K562 (cell line): ENCODE results near the gene FGF9. TPM values are rescaled to one million over a fixed set of nuclear protein-coding genes. Genes with fewer than 3 reads are reported as not detected.

ENCODE experiments used
- ATAC-seq: fragments of 200-7000 bp; cut with Tn5 transposase; 3 replicates; pipeline ENCODE4 v1.9.1; 2020; ENCODE audit warnings: moderate library complexity
- BruUV-seq: library from RNA; stranded (reverse); fragments of 400-500 nt; replicated peaks from 2 replicates; lab custom pipeline; 2021; lab: Mats Ljungman, UMichigan
- CTCF ChIA-PET: fragments of 300-600 bp; formaldehyde crosslinking; extraction: SDS; loops from one replicate; lab custom pipeline; 2021; ENCODE audit warnings: low intra/inter-chr PET ratio; lab: Yijun Ruan, JAX
- POLR2A ChIA-PET: fragments of 300-600, 350-650 bp; sonication (Branson Sonifier 250); formaldehyde crosslinking; extraction: SDS; loops from one replicate; lab custom pipeline; 2021; ENCODE audit warnings: antibody characterized with exemption, inconsistent platforms; lab: Yijun Ruan, JAX
- DNase-seq, 4 experiments: peaks; one replicate each; pipeline versions ENCODE4 v3.0.0 to v3.0.0-alpha.2; 2011 to 2018; ENCODE audit warnings: low spot score in 3 of 4, mixed read lengths in 3 of 4; ENCODE audit errors: extremely low read depth in 1 of 4
- FAIRE-seq: peaks from 2 replicates; lab custom pipeline; 2011; peaks lifted over from hg19 to GRCh38; lab: Jason Lieb, UNC
- H2AFZ ChIP-seq: 2 replicates; pipeline ENCODE4 v1.6.0; 2011; ENCODE audit warnings: low read depth, low read length, control low read depth, inconsistent platforms
- H3K27ac ChIP-seq: fragments of 200-600 bp; 3 replicates; pipeline ENCODE4 v1.8.0; 2011; ENCODE audit warnings: low read depth, mild to moderate bottlenecking, control low read depth, inconsistent platforms, low read length, moderate library complexity, mixed read lengths; ENCODE audit errors: extremely low read depth
- H3K27me3 ChIP-seq, 2 experiments: fragments of 300-600 bp in 1 of 2; 2 replicates in 1 of 2; 3 replicates in 1 of 2; pipeline versions ENCODE4 v1.6.0 to v1.8.0; 2011; ENCODE audit warnings: inconsistent platforms in 2 of 2, low read length in 2 of 2, mild to moderate bottlenecking in 1 of 2, mixed read lengths in 1 of 2, moderate library complexity in 1 of 2; ENCODE audit not compliant: control insufficient read depth in 2 of 2, insufficient read depth in 2 of 2
- H3K36me3 ChIP-seq: fragments of 300-600 bp; 3 replicates; pipeline ENCODE4 v1.8.0; 2011; ENCODE audit warnings: mild to moderate bottlenecking, low read length, inconsistent platforms; ENCODE audit not compliant: control insufficient read depth, insufficient read depth
- H3K4me1 ChIP-seq, 2 experiments: fragments of 200-600 bp in 1 of 2; replicated peaks in 1 of 2; 2 replicates in 1 of 2; 3 replicates in 1 of 2; pipeline versions ENCODE4 v1.5.1 to v1.8.0; 2011; ENCODE audit warnings: inconsistent platforms in 2 of 2, low read length in 2 of 2, mild to moderate bottlenecking in 1 of 2, mixed read lengths in 1 of 2, moderate library complexity in 1 of 2; ENCODE audit not compliant: control insufficient read depth in 2 of 2, insufficient read depth in 2 of 2
- H3K4me2 ChIP-seq: 2 replicates; pipeline ENCODE4 v1.6.1; 2011; ENCODE audit warnings: low read length, control low read depth, inconsistent platforms, mixed read lengths; ENCODE audit not compliant: insufficient read depth
- H3K4me3 ChIP-seq: fragments of 200-600 bp; sonication (generic), shearing (Covaris generic); 2 replicates; pipeline ENCODE4 v1.5.1; 2016; ENCODE audit warnings: control low read depth, inconsistent platforms
- H3K79me2 ChIP-seq: fragments of 200-600 bp; 3 replicates; pipeline ENCODE4 v1.8.0; 2011; ENCODE audit warnings: low read length, inconsistent platforms; ENCODE audit not compliant: control insufficient read depth, insufficient read depth
- H3K9ac ChIP-seq, 2 experiments: 2 replicates each; pipeline versions ENCODE4 v1.6.0 to v1.6.1; 2011; ENCODE audit warnings: low read depth in 2 of 2, low read length in 2 of 2, control low read depth in 1 of 2, inconsistent platforms in 1 of 2, mild to moderate bottlenecking in 1 of 2, mixed read lengths in 1 of 2; ENCODE audit not compliant: insufficient read depth in 1 of 2
- H3K9me1 ChIP-seq: one replicate; pipeline ENCODE4 v1.6.0; 2011; ENCODE audit warnings: inconsistent platforms, mild to moderate bottlenecking, low read length, moderate library complexity; ENCODE audit not compliant: control insufficient read depth, insufficient read depth
- H3K9me3 ChIP-seq: replicated peaks from 2 replicates; pipeline ENCODE4 v1.5.1; 2011; ENCODE audit warnings: low read depth, low read length, inconsistent platforms; ENCODE audit not compliant: control insufficient read depth, insufficient read depth
- H4K20me1 ChIP-seq: replicated peaks from 2 replicates; pipeline ENCODE4 v1.6.1; 2011; ENCODE audit warnings: low read length, inconsistent platforms, mixed read lengths; ENCODE audit not compliant: control insufficient read depth, insufficient read depth
- ARID1B ChIP-seq: fragments of 450-650 bp; IDR thresholded peaks from 2 replicates; pipeline ENCODE4 v1.6.1; 2016; ENCODE audit warnings: antibody characterized with exemption, mild to moderate bottlenecking, inconsistent platforms
- MEIS2 ChIP-seq: fragments of 450-650 bp; IDR thresholded peaks from 2 replicates; pipeline ENCODE4 v1.6.1; 2014; ENCODE audit warnings: mild to moderate bottlenecking; ENCODE audit not compliant: partially characterized antibody
- NR3C1 ChIP-seq: sonication (generic); formaldehyde crosslinking; IDR thresholded peaks from 2 replicates; pipeline ENCODE4 v1.8.1; 2022; ENCODE audit warnings: missing genetic modification reagents
- ZNF57 ChIP-seq: fragments of 450-650 bp; formaldehyde crosslinking; IDR thresholded peaks from 2 replicates; pipeline ENCODE4 v1.4.0; 2020; ENCODE audit warnings: mild to moderate bottlenecking, moderate library complexity
- WGBS: fragments of 100-300 bp; shearing (Covaris generic); methylation state at CpG from one replicate; pipeline ENCODE4 v1.1.6; 2016; ENCODE audit warnings: low coverage, mixed read lengths; ENCODE audit not compliant: insufficient coverage; ENCODE audit errors: missing lambda C conversion rate; 5-methylcytosine and 5-hydroxymethylcytosine counted together
- in situ Hi-C: fragments of 300-500 bp; cut with MboI; formaldehyde crosslinking; loops from 4 replicates; pipeline ENCODE4 v1.15.0; 2018; ENCODE audit warnings: inconsistent platforms, mixed read lengths
- intact Hi-C: fragments of 100-400 bp; cut with micrococcal nuclease; formaldehyde crosslinking; loops from 2 replicates; pipeline ENCODE4 v1.14.2; 2022
- polyA plus RNA-seq, 8 experiments: library from polyadenylated mRNA; depleted of rRNA in 4 of 8; stranded (reverse) in 5 of 8; unstranded in 3 of 8; fragments of >200 nt; fragmentation: Nextera tagmentation in 2 of 8; fragmentation: Illumina TruSeq in 1 of 8; extraction: Ambion mirVana in 2 of 8; extraction: Trizol in 1 of 8; gene quantifications; 2 replicates each; pipeline versions ENCODE4 v1.2.1 to v1.2.3, GENCODE V29; 2011 to 2014; ENCODE audit warnings: inconsistent platforms in 1 of 8, missing spikeins in 1 of 8
- total RNA-seq, 7 experiments: library from RNA; depleted of rRNA in 6 of 7; stranded (reverse); fragments of >200 nt in 6 of 7; fragmentation: Illumina TruSeq in 2 of 7; extraction: Trizol in 2 of 7; gene quantifications; 2 replicates each; pipeline versions ENCODE4 v1.2.1 to v1.2.3, GENCODE V29; 2011 to 2021; ENCODE audit warnings: low replicate concordance in 1 of 7

The FGF9 gene
- total and polyA plus RNA-seq, 9 of the 15 experiments (the other 6 are each of a cell fraction or from before 2014, with no cell fraction given): not detected

GRCh38 chr13:21739771-21740170, 68.9 kb downstream of the FGF9 start:
- FAIRE-seq (no peak), DNase-seq (no peak), ATAC-seq (no peak)
- Histone ChIP-seq H2AFZ (no peak overlapping the region), H3K9ac (no peak overlapping the region), H3K79me2 (no peaks in the 10 kb centered on the region), H3K27ac (no peak overlapping the region), H3K4me1 (no peaks in the 10 kb centered on the region), H3K4me2 (no peak overlapping the region), H4K20me1 (no peaks in the 10 kb centered on the region)
- POLR2A ChIA-PET: no interaction called here
- BruUV-seq: no TSS peak
- intact Hi-C loops: no loop called here
- in situ Hi-C loops: no loop called here
- TF ChIP-seq MEIS2 (peak; percentile 14), ARID1B (no peak), ZNF57 (CRISPR knock-in tag) (no peak)
- TF ChIP-seq, all 486 proteins: peak for 1
- no peaks in the 10 kb centered on the region for H3K9me1 ChIP-seq
- H3K4me3 ChIP-seq: no peak overlapping the region
- CTCF ChIA-PET: no interaction called here
- no peaks in the 10 kb centered on the region for H3K9me3 ChIP-seq
- H3K36me3 ChIP-seq: no peaks in the 10 kb centered on the region
- 0% methylated on average over 8 of the region's 8 CpGs for WGBS
- peaks cover 0 to 9% of the 10 kb centered on the region in 2 experiments; a peak in 1 of 5 replicates for H3K27me3 ChIP-seq

- Histone ChIP-seq H3K27ac (no peak overlapping the region), H3K36me3 (no peaks in the 10 kb centered on the region), H4K20me1 (no peaks in the 10 kb centered on the region), H3K9ac (no peak overlapping the region), H3K4me3 (no peak overlapping the region), H3K9me1 (no peaks in the 10 kb centered on the region), H3K4me2 (no peak overlapping the region), H2AFZ (no peak overlapping the region), H3K79me2 (no peaks in the 10 kb centered on the region), H3K4me1 (no peaks in the 10 kb centered on the region), H3K9me3 (no peaks in the 10 kb centered on the region), H3K27me3 (no peaks in the 10 kb centered on the region; a peak in 1 of 5 replicates)
- BruUV-seq: no TSS peak
- in situ Hi-C loops (no loop called here), intact Hi-C loops (no loop called here)
- 0% methylated on average over 4 of the region's 4 CpGs for WGBS
- ChIA-PET CTCF (no interaction called here), POLR2A (no interaction called here)
- TF ChIP-seq NR3C1 (CRISPR knock-in tag): no peak
- FAIRE-seq: no peak
- ATAC-seq: no peak
- no peak for DNase-seq
Measured at GRCh38 chr13:21741396-21741979, 70.6 kb downstream of the FGF9 start.
